Stimulated activated CD4-positive, alpha-beta T cell treated with anti-CD3 and anti-CD28 coated beads, Interleukin-1b, Interleukin-23, amount 100 ng/mL, for 1 hour (primary cell): ENCODE results near the gene C11orf21.
"Not testable (repeated sequence)": the region's sequence is repeated elsewhere in the genome, so short reads cannot be mapped to it uniquely, and the experiment has no call there.

Source experiments
- DNase-seq, 2 donors: peaks; one replicate each; pipeline ENCODE4 v3.0.0-alpha.2; 2020; ENCODE audit warnings: low read depth in 2 of 2

Gene C11orf21

DNA sequence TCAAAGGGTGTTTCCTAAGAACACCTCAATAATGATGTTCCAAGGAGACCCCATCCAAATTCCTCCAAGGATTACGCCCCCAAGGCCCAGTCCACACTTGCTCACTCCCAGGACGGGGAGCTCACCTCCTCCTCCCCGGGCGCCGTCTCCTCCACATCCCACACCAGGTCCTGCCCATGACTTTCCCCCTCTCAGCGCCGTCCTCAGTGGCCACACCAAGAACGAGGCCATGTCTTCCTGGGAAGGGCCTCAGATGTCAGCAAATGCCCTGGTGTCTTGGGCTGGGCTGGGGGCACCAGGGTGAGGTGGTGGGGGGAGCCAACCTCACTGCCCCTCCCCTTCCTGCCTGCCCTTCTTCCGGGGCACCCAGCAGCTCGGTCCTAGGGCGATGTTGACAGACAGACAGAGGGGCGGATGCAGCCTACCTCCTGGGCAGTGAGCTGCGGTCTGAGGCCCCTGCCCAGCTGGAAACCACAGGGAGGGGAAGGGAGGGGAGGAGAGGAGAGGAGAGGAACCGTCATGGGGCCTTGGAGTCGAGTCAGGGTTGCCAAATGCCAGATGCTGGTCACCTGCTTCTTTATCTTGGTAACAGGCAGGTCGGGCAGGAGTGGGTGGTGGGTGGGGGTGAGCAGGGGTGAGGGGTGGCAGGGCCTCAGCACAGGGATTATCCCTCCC is at the start of gene C11orf21, which contains the start of gene TSPAN32:
TSS of gene C11orf21 (minus strand) at position 288 of the 675 bp plus-strand sequence. CDS start at position 178, 110 bp downstream.
TSS of gene TSPAN32 (plus strand) at position 383 of the 675 bp plus-strand sequence. CDS start at position 520, 137 bp downstream.
- no peak for DNase-seq

- no peak for DNase-seq
These were observed 47.3 kb upstream of the C11orf21 start for GRCh38 chr11:2348986-2349385.

GRCh38 chr11:2347308-2347830 is 45.7 kb upstream of the C11orf21 start:
- no peak for DNase-seq

DNA sequence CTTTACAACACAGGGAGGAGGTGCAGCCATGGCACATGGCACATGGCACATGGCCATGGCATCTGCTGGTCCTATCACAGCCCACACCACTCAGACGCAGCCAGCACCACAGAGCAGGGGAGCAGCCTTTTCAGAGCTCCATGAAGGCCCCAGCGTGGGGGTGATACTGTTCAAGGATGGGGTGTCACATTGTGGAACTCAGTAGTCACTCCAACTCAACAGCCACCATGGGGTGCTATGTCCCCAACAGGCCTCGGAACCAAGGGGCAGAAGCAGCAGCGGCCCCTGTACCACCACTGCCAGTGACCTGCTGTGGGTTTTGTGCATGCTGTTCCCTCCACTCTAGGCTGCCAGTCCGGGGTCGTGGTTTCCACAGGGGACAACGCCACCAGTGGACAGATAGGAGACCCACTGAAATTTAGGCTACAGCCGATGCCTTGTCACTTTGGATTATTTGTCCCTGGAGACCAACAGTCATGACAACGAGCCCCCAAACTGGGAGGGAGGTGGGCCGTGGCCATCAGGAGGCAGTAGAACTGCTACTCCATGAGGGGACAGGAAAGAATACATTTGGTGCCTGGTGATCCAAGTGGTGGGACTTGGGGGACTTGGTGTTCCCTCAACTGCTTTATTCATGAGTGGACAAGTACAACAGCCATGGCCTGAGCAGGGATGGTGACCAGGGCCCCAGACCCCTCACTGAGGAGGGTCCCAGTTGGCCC is 45.0 kb upstream of the C11orf21 start:
- DNase-seq, result no peak

DNA sequence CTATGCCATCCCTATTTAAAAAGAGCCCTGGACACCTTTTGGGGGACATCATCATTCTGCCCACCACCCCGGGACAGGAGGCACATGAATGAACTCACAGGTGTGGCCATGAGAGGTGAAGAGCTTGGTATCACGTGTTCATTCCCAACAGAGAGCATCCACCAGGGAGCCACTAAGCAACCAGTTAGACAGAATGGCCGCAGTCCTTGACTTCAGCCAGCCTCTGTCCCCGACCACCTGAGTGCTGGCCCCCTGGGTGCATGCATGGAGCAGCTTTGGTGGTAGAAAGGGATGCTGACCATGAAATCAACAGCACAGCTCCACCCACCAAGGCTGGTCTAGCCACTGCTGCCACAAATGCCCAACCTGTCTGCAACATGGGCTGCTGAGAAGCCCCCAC is 44.3 kb upstream of the C11orf21 start:
- no peak for DNase-seq

- DNase-seq, result no peak
These were observed 43.3 kb upstream of the C11orf21 start for GRCh38 chr11:2345050-2345449.

GRCh38 chr11:2343502-2343901 is 41.8 kb upstream of the C11orf21 start:
- no peak for DNase-seq

DNA sequence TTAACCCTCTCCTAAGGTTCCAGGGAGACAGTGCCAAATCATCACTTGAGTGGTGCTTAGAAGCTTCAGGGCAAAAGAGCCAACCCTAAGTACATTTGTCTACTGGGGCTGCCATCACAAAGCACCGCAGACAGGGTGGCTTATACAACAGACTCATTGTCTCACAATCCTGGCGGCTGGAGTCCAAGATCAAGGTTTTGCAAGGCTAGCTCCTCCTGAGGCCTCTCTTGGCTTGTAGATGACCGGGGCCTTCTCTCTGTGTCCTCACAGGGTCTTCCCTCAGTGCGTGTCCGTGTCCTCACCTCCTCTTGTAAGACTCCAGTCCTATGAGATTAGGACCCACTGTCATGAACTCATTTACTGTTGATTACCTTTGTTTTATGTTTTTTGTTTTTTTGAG is 41.3 kb upstream of the C11orf21 start:
- no peak for DNase-seq

GRCh38 chr11:2342557-2342956 is 40.8 kb upstream of the C11orf21 start:
- no peak for DNase-seq

DNA sequence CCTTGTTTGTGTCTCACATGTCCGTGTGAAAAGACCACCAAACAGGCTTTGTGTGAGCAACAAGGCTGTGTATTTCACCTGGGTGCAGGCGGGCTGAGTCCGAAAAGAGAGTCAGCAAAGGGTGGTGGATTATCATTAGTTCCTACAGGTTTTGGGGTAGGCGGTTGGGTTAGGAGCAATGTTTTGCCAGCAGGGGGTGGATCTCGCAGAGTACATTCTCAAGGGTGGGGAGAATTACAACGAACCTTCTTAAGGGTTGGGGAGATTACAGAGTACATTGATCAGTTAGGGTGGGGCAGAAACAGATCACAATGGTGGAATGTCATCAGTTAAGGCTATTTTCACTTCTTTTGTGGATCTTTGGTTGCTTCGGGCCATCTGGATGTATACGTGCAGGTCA is 37.0 kb upstream of the C11orf21 start:
- not testable (repeated sequence) for DNase-seq

DNA sequence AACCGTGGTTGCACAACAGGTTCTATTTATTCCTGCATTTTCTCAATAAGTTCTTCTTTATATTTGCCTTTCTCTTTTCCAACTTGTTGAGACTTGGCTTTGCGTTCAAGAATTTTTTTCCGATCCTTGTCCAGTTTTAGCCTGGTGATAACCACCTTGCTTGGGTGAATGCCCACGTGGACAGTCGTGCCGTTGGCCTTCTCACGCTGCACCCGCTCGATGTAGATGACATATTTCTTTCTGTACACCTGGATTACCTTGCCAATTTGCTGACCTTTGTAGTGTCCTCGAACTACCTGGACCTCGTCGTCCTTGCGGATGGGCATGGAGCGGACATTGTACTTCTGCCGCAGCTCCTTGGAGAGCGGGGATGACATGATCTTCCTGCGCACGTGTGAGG is 33.6 kb upstream of the C11orf21 start:
- not testable (repeated sequence) for DNase-seq

DNA sequence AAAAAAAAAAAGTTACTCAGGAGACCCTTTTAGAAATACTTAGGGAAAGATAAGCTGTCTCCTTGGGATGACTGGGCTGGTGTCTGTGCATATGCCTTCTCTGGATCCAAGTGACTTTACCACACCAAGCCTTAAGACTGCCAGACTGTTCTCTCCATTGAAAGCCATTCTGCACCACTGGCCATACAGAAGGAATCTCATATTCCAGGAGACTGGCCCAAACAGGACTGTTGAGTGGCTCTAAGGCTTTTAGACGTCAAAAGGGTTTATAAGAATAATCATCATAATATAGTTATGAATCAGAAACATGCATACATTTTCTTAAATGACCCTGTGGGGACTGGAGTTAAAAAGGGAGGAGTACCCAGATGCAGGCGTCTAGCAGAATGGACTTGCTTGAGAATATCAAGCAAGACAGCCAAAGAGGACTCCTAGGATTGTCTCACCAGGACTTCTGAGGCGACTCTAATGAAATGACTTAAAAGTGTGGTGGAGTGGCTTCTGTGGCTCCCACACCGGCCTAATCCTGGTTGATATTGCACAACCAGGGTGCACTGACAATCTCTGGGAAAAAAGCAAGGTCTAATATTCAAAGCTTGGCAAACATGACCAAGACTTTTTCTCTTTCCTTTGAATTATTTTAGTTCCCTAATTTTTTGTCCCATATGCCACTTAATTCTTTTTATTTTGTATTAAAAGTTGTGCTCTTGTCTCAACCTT is 31.9 kb upstream of the C11orf21 start:
- not testable (repeated sequence) for DNase-seq

DNA sequence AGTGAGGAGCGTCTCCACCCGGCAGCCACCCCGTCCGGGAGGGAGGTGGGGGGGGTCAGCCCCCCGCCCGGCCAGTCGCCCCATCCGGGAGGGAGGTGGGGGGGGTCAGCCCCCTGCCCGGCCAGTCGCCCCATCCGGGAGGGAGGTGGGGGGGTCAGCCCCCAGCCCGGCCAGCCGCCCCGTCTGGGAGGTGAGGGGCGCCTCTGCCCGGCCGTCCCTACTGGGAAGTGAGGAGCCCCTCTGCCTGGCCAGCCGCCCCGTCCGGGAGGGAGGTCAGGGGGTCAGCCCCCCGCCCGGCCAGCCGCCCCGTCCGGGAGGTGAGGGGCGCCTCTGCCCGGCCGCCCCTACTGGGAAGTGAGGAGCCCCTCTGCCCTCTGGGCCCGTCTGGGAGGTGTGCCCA is 30.9 kb upstream of the C11orf21 start:
- DNase-seq, result not testable (repeated sequence)

- DNase-seq, result no peak
These were observed 29.7 kb upstream of the C11orf21 start for GRCh38 chr11:2331404-2331803.

GRCh38 chr11:2330696-2331095 is 29.0 kb upstream of the C11orf21 start:
- no peak for DNase-seq

GRCh38 chr11:2329551-2329950 is 27.8 kb upstream of the C11orf21 start:
- no peak for DNase-seq

DNA sequence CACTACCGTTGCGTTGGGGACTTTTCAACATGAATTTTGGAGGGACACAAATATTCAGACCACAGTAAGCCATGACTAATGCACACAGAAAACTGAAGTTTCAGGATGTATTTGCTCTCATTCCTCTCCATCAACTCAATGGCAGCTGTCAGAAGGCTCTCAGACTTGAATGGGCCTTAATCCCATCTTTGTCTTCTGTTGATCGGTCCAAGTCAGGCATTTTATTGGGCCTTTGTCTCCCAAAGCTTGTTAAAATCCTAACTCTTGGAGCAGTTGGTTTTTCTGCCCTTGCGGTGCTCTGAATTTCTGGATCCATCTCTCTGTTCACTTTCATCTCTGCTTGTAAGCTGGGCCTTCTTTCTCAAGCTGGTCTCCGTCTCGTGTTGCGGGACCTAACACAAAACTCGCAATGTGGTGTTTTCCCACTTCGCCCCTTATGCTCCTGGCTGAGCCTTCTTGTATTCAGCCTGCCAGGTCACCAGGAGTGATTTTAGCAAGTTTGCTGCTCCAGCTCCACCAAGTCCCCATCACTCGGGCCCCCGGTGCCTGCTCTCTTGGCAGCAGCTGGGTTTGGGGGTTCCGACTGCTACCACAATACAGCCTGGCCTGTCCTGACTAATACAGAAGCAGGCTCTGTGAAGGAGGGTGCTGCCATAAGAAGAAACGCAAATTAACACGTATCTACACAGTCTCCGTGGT is 27.1 kb upstream of the C11orf21 start:
- no peak for DNase-seq

- no peak for DNase-seq
These were observed 26.3 kb upstream of the C11orf21 start for GRCh38 chr11:2328021-2328420.

- DNase-seq, result no peak
These were observed 25.3 kb upstream of the C11orf21 start for GRCh38 chr11:2327032-2327431.

DNA sequence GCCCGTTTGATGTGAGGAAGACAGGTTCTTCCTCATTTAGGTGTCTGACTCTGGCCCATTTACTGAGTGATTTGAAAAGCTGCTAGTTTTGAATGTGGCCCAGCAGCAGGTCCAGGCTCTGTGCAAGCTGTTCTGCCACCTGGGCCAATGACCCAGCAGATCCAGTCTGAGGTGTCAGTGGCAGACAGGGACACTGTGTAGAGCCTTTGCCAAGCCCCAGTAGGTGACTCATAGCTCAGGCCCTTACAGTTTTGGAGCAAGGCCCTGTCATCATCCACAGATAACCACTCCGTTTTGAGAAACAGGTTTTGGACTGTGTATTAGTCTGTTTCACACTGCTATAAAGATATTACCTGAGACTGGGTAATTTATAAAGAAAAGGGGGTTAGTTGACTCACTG is 24.0 kb upstream of the C11orf21 start:
- no peak for DNase-seq

GRCh38 chr11:2325123-2325522 is 23.4 kb upstream of the C11orf21 start:
- DNase-seq, result no peak

DNA sequence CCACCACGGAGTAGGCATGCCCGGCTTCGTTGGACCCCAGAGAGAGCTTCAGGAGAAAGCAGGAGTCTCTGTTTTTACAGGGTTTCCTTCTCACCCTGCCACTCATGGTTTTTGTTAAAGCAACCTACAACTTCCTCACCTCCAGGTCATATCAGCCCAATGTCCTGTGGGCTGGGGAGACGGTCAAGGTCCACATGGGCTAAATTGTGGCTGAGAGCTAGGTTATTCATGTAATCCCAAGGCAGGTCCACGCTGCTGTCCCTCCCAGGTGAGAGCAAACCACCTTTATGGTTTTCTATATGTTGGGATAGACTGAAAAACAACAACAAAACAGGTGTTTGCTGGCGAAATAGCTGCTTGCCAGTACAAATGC is 19.6 kb upstream of the C11orf21 start:
- no peak for DNase-seq
